ENCODE data around the gene TSPAN10. TPM values are rescaled to one million over a fixed set of nuclear protein-coding genes. Genes with fewer than 3 reads are reported as not detected.

TSPAN10 gene
- total and polyA plus RNA-seq, 9 of the 15 experiments (the other 6 are each of a cell fraction or from before 2014, with no cell fraction given): 0.05 to 0.31 (median 0.13) TPM; not detected in 1

GRCh38 chr17:81684442-81684911, 47.5 kb downstream of the TSPAN10 start (continued):
- TF ChIP-seq, protein P1, sequence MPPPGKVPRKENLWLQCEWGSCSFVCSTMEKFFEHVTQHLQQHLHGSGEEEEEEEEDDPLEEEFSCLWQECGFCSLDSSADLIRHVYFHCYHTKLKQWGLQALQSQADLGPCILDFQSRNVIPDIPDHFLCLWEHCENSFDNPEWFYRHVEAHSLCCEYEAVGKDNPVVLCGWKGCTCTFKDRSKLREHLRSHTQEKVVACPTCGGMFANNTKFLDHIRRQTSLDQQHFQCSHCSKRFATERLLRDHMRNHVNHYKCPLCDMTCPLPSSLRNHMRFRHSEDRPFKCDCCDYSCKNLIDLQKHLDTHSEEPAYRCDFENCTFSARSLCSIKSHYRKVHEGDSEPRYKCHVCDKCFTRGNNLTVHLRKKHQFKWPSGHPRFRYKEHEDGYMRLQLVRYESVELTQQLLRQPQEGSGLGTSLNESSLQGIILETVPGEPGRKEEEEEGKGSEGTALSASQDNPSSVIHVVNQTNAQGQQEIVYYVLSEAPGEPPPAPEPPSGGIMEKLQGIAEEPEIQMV (tag; conservative IDR thresholded peaks at IDR 0.05; ENCODE audit: low read depth): no peak
- TF ChIP-seq RCOR1 (IDR thresholded peaks at IDR 0.05; ENCODE audit: borderline replicate concordance in 1 of 2, low read depth in 2 of 2, low read length in 2 of 2) (no peak), NRF1 (conservative IDR thresholded peaks at IDR 0.05 in 1 of 2, IDR thresholded peaks at IDR 0.05 in 1 of 2) (no peak), EHMT2 (IDR thresholded peaks at IDR 0.05) (no peak), DMBX1 (CRISPR knock-in tag; IDR thresholded peaks at IDR 0.05; ENCODE audit: borderline replicate concordance) (no peak), SRSF9 (IDR thresholded peaks at IDR 0.05; ENCODE audit: borderline replicate concordance, low read depth, low read length) (no peak), E2F1 (CRISPR knock-in tag; IDR thresholded peaks at IDR 0.05) (0 out of 2 replicates have a peak, but pooled peaks have one; percentile 43), BHLHE40 (IDR thresholded peaks at IDR 0.05; ENCODE audit: low read length) (peak; percentile 85), TAF1 (IDR thresholded peaks at IDR 0.05; ENCODE audit: control insufficient read depth, extremely low read depth, insufficient read depth, low read length, severe bottlenecking) (no peak), FOXJ2 (tag; IDR thresholded peaks at IDR 0.05) (no peak), SAP30 (IDR thresholded peaks at IDR 0.05; ENCODE audit: borderline replicate concordance, insufficient read depth, low read depth, low read length, poor library complexity, severe bottlenecking) (no peak), POLR2H (tag; IDR thresholded peaks at IDR 0.05; ENCODE audit: low read depth) (no peak), RBFOX2 (IDR thresholded peaks at IDR 0.05; ENCODE audit: low read depth, low read length) (0 out of 2 replicates have a peak, but pooled peaks have one; percentile 43), KAT7 (CRISPR knock-in tag; IDR thresholded peaks at IDR 0.05; ENCODE audit: borderline replicate concordance) (0 out of 2 replicates have a peak, but pooled peaks have one; percentile 60), ILF3 (IDR thresholded peaks at IDR 0.05; ENCODE audit: borderline replicate concordance) (no peak), DPF2 (IDR thresholded peaks at IDR 0.05) (peak; percentile 47; the same call in 1 of the 2 replicates), SNRNP70 (optimal IDR thresholded peaks at IDR 0.05; ENCODE audit: low read depth, low read length) (no peak), NR2F6 (CRISPR knock-in tag; IDR thresholded peaks at IDR 0.05) (no peak)
- TF ChIP-seq, protein P2, sequence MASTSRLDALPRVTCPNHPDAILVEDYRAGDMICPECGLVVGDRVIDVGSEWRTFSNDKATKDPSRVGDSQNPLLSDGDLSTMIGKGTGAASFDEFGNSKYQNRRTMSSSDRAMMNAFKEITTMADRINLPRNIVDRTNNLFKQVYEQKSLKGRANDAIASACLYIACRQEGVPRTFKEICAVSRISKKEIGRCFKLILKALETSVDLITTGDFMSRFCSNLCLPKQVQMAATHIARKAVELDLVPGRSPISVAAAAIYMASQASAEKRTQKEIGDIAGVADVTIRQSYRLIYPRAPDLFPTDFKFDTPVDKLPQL (IDR thresholded peaks at IDR 0.05; ENCODE audit: extremely low read depth, insufficient read length): no peak
- TF ChIP-seq, protein P3, sequence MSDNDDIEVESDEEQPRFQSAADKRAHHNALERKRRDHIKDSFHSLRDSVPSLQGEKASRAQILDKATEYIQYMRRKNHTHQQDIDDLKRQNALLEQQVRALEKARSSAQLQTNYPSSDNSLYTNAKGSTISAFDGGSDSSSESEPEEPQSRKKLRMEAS (CRISPR knock-in tag; IDR thresholded peaks at IDR 0.05): peak; percentile 97
- TF ChIP-seq, protein P4, sequence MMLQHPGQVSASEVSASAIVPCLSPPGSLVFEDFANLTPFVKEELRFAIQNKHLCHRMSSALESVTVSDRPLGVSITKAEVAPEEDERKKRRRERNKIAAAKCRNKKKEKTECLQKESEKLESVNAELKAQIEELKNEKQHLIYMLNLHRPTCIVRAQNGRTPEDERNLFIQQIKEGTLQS (IDR thresholded peaks at IDR 0.05): peak; percentile 72
- TF ChIP-seq, protein P4 (CRISPR knock-in tag; conservative IDR thresholded peaks at IDR 0.05): no peak; the same call in 1 of the 2 replicates
- TF ChIP-seq, protein P5, sequence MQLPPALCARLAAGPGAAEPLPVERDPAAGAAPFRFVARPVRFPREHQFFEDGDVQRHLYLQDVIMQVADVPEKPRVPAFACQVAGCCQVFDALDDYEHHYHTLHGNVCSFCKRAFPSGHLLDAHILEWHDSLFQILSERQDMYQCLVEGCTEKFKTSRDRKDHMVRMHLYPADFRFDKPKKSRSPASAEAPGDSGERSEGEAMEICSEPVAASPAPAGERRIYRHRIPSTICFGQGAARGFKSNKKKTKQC (CRISPR knock-in tag; IDR thresholded peaks at IDR 0.05): 0 out of 2 replicates have a peak, but pooled peaks have one; percentile 23
